ENCODE data around the gene ADIPOQ. TPM values are rescaled to one million over a fixed set of nuclear protein-coding genes. Genes with fewer than 3 reads are reported as not detected.

Gene ADIPOQ
- total and polyA plus RNA-seq, 2 of the 13 experiments (the other 11 are each of a cell fraction or from before 2014, with no cell fraction given), result not detected

DNA sequence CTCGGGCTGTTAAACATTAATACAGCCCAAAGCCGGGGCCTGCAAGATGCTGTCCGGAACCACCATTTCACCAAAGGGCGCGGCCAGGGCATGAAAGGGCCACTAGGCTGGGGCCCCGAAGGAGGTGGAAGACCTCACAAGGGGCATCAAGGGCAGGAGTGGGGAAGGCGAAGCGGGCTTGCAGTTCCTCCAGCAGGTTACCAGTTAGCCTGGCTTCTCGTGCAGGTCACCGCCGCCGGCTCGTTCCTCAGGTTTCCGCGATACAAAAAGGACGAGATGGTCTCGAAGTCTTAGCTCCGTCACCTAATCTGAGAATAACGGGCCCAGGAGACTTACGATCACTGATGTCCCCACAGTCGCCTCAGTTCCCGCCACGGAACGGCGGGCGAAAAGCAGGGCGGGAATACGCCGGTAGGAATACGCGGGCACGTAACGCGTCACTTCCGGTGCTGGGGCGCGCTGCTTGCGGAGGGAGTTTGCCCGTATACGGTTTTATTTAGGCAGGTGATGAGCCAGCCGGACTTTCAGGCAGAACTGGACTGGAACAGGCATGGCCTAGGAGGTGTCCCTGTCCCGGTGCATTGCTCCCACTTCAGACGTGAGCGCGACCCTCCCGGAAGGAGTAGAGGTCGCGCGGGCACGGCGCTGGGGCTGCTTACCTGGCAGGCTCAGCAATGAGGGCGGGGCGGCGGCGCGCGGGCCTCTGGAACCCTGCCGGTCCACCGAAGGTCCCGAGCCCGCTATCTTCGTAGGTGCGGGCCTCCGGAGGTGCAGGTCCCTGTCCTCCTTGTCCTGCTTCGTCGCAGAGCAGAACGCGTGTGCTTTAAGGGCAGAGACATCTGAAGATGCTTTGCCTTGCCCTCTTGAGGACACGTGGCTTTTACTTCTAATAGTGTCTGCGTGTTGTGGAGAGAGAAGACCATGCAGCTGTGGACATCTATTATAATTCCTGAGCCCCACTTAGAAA is 36.1 kb upstream of the ADIPOQ start, which contains the start of gene RFC4 (continued):
- TF ChIP-seq ZNF646 (CRISPR knock-in tag; IDR thresholded peaks at IDR 0.05), result no peak
- TF ChIP-seq ZNF563 (CRISPR knock-in tag; IDR thresholded peaks at IDR 0.05), result peak; percentile 16; the same call in 1 of the 2 replicates
- TF ChIP-seq ZFP90 (CRISPR knock-in tag; IDR thresholded peaks at IDR 0.05; ENCODE audit: borderline replicate concordance), result peak; percentile 84
- no peak; the same call in 1 of the 2 replicates for TF ChIP-seq ZNF569 (CRISPR knock-in tag; IDR thresholded peaks at IDR 0.05; ENCODE audit: borderline replicate concordance)
- no peak; the same call in 1 of the 2 replicates for TF ChIP-seq ZBED4 (CRISPR knock-in tag; IDR thresholded peaks at IDR 0.05; ENCODE audit: borderline replicate concordance)
- no peak; the same call in none of the 2 replicates for TF ChIP-seq ZNF709 (CRISPR knock-in tag; IDR thresholded peaks at IDR 0.05)
- peak; percentile 84 for TF ChIP-seq ZNF253 (CRISPR knock-in tag; IDR thresholded peaks at IDR 0.05; ENCODE audit: borderline replicate concordance)
- peak; percentile 99 for TF ChIP-seq HNRNPLL (IDR thresholded peaks at IDR 0.05; ENCODE audit: low read depth, low read length, poor library complexity, severe bottlenecking)
- no peak for TF ChIP-seq TBX3 (IDR thresholded peaks at IDR 0.05; ENCODE audit: borderline replicate concordance)
- TF ChIP-seq ZNF556 (CRISPR knock-in tag; IDR thresholded peaks at IDR 0.05; ENCODE audit: borderline replicate concordance), result peak; percentile 84
- TF ChIP-seq ZNF672 (CRISPR knock-in tag; IDR thresholded peaks at IDR 0.05), result no peak
- no peak for TF ChIP-seq NR2F1 (CRISPR knock-in tag; IDR thresholded peaks at IDR 0.05)
- TF ChIP-seq ZFP36L1 (CRISPR knock-in tag; IDR thresholded peaks at IDR 0.05), result peak; percentile 92
- 0 out of 2 replicates have a peak, but pooled peaks have one; percentile 41 for TF ChIP-seq ZSCAN25 (CRISPR knock-in tag; IDR thresholded peaks at IDR 0.05)
- no peak for TF ChIP-seq ATF5 (CRISPR knock-in tag; IDR thresholded peaks at IDR 0.05; ENCODE audit: low read depth)
- TF ChIP-seq ZSCAN12 (CRISPR knock-in tag; IDR thresholded peaks at IDR 0.05), result no peak
- TF ChIP-seq ZNF878 (CRISPR knock-in tag; IDR thresholded peaks at IDR 0.05), result no peak
